GM10248 (cell line): ENCODE results near the gene ADAMTS13.

Source experiments
- CTCF ChIA-PET: fragments of 300-600 bp; sonication (Branson Sonifier 250); formaldehyde crosslinking; extraction: SDS; loops from one replicate; lab custom pipeline; 2021; ENCODE audit warnings: antibody characterized with exemption; lab: Yijun Ruan, JAX
- POLR2A ChIA-PET: fragments of 350-650 bp; sonication (Branson Sonifier 250); formaldehyde crosslinking; extraction: SDS; loops from one replicate; lab custom pipeline; 2020; ENCODE audit warnings: antibody characterized with exemption; lab: Yijun Ruan, JAX
- DNase-seq: peaks from one replicate; pipeline ENCODE4 v3.0.0; 2012; ENCODE audit errors: extremely low spot score
- TF ChIP-seq, protein P1 (sequence below): IDR thresholded peaks from 2 replicates; pipeline ENCODE4 v1.5.1; 2012; ENCODE audit warnings: mild to moderate bottlenecking, low read depth; ENCODE audit errors: extremely low read depth, missing control alignments, control extremely low read depth

ADAMTS13 gene

DNA sequence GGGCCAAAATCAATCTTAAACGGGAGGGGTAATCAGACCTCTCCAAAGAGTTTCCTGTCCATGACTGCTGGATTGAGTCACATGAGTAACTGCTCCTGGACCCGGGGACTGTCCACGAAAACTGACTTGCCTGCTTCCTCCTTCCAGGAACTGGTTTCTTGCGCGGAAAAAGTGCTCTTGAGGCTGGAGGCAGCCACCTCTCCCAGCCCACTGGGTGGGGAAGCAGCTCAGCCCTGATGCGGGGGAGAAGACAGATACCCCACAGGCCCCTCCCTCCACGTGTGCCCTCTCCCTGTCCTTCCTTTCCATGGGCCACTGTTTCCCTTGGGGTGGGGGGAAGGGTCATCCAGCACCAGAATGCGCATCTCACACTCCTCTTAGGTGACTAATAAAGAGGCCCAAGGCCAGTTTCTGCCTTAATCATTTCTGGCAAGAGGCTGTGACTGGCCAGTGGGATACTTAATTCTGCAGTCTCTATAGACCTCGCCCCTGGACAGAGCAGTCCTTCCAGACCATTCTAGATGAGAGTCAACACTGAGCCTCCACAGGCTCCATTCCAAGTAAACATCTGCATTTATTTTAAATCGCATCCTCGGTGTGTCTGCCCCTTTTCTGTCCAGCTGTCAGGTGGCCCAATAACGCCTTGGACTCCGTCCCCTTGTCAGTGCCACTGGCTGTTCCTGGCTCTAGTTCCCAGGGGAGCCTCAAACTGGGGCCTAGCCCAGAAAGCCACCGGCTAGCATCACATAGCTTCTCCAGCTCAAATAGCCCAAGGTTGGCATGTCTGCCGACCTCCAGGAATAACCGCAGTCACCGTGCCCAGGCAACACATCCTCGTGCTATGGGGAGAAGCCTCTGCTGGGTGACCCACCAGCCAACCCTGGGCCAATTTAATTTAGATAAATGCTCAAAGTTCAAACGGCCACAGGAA, 16.4 kb upstream of the ADAMTS13 start:
- no peak for DNase-seq
- TF ChIP-seq, protein P1, sequence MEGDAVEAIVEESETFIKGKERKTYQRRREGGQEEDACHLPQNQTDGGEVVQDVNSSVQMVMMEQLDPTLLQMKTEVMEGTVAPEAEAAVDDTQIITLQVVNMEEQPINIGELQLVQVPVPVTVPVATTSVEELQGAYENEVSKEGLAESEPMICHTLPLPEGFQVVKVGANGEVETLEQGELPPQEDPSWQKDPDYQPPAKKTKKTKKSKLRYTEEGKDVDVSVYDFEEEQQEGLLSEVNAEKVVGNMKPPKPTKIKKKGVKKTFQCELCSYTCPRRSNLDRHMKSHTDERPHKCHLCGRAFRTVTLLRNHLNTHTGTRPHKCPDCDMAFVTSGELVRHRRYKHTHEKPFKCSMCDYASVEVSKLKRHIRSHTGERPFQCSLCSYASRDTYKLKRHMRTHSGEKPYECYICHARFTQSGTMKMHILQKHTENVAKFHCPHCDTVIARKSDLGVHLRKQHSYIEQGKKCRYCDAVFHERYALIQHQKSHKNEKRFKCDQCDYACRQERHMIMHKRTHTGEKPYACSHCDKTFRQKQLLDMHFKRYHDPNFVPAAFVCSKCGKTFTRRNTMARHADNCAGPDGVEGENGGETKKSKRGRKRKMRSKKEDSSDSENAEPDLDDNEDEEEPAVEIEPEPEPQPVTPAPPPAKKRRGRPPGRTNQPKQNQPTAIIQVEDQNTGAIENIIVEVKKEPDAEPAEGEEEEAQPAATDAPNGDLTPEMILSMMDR, result no peak
- ChIA-PET POLR2A (no interaction called here), CTCF (interaction anchor here (0.6 to 1.9 kb wide), 9 partner anchors 7 to 81 kb away, joined by 3 to 8 read pairs (median 4); partner anchors contain the start of gene REXO4)

DNA sequence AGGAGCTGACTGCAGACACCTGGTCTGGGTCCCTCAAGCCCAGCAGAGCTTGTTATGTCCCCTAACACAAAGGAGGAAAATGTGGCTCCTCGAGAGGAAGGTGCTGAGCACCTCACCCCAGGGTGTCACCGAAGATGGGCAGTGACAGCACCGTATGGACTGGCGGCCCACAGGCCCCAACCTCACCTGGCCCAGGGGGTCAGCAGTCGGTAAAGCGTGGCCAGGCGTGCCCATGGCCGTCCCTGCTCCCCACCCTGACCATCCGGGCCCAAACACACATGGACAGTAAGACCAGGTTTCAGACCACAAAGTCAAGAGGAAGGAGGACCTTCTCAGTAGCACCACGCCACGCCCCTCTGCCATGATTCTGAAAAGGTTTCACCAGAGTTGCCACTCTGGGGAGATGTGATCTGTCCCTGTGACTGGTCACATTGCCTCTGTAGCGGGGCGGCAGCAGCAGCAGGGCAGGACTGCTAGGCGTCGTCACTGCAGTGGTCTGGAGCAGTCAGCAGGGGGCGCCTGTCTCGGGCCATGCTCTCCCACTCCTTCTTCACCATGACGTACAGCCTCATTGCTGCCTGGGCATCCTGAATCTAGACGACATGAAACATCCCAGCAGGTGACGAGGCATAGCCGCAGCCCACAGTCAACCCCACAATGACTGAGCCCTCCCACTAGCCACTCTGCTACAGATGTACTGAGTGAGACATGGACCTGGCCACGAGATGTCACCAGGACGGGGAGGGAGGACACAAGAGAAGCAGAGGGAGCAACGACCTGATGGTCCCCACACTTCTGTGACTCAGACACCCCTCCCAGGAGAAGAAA, 15.5 kb upstream of the ADAMTS13 start:
- peak; percentile 89 for DNase-seq
- TF ChIP-seq, protein P1, result peak; percentile 95
- ChIA-PET POLR2A (no interaction called here), CTCF (interaction anchor here (0.6 to 1.2 kb wide), 7 partner anchors 8 to 78 kb away, joined by 3 to 6 read pairs (median 3); partner anchors contain the start of gene REXO4)

DNA sequence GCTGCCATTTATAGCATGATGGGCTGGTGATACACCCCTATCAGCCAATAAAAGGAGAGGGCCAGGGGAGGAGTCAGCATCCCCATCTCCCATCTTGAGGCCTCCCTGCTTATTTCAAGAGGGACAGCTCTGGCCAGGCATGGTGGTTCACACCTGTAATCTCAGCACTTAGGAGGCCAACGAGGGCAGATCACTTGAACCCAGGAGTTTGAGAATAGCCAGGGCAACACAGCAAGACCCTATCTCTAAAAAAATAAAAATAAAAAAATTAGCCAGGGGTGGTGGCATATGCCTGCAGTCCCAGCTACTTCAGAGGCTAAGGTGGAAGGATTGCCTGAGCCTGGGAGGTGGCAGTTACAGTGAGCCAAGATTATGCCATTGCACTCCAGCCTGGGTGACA, 14.1 kb upstream of the ADAMTS13 start:
- POLR2A ChIA-PET, result no interaction called here
- CTCF ChIA-PET, result interaction anchor here (0.8 kb wide), 1 partner anchor 11 kb away, joined by 3 read pairs; no protein-coding TSS in a partner anchor
- no peak for DNase-seq
- TF ChIP-seq, protein P1, result no peak

DNA sequence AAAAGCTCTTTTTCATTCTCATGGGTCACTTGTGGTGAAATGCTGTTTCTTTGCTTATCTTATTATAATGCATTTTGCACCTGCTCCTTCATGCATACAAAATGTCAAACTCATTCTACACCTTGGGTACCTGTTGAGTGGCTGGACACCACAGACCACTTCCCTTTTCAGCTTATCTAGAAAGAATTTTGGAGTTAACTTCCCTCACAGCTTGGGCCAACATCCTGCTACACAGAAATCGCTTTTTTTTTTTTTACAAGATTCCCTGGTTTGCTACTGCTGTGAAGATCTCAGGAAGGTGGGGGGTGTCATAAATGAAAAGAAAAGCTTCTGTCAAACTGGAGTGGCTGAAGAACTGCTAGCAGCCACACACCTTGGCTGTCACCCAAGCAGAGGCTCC, 7.0 kb upstream of the ADAMTS13 start:
- TF ChIP-seq, protein P1, result no peak
- ChIA-PET POLR2A (no interaction called here), CTCF (interaction anchor here (2.8 kb wide), 1 partner anchor 11 kb away, joined by 8 read pairs; no protein-coding TSS in a partner anchor)

DNA sequence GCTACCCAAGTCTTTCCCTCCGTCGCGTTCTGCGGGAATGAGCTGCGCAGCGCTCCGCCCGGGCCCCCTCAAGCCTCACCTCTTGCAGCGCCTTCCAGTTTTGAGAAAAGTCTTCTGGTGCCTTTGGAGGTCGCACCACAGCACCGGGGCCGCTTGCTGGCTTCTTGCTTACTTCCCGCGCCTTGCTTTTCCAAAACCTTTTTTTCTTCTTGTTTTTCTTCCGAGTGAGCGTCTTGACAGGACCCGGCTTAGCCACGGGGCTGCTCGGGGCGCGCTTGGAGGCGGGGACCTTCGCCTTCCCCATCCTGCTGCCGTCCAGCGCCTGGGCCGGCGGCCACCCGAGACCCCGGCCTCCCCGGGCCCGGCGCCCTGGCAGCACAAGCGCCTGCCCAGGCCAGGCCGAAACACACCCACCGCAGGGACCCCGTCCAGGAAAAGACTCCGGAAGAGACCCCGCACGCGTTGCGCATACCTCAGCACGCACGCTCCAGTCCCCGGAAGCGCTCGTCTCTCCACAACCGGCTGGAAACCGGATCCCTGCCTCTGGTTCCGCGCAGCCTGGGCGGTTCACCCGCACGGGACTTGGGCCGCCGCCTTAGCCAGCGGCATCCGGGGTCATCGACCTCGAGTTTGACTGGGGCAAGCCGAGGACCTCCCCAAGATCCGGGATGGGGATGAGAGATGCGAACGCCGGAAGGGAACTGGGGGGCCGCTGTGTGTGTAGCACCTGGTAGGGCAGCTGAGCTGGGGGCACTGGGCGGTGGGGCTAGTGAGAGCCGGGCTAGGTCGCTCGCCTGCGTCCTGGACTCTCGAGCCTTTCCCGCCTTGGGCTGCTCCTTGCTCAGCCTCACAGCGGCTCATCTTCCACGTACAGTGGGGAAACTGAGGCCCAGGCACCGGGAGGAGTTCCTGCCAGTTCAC, 4.4 kb upstream of the ADAMTS13 start, which contains the start of gene REXO4:
Gene REXO4 (minus strand): TSS at position 470 of the 921 bp plus-strand sequence. CDS start 166 bp downstream, at position 304.
- TF ChIP-seq, protein P1, result no peak
- POLR2A ChIA-PET, result no interaction called here
- CTCF ChIA-PET, result interaction anchor here (1.1 to 1.7 kb wide), 4 partner anchors 12 to 15 kb away, joined by 3 to 4 read pairs (median 3); no protein-coding TSS in a partner anchor
- DNase-seq, result peak; percentile 84

More for the DNA sequence above, 7.0 kb upstream of the ADAMTS13 start:
- no peak for DNase-seq
